CD4-positive, alpha-beta T cell (primary cell): Measurements from ENCODE around the gene FMO2. TPM values are rescaled to one million over a fixed set of nuclear protein-coding genes. Genes with fewer than 3 reads are reported as not detected.

Source experiments
- ATAC-seq: fragments of 200-7000 bp; cut with Tn5 transposase; one replicate; pipeline ENCODE4 v1.10.0; 2022; ENCODE audit warnings: mild to moderate bottlenecking; ENCODE audit not compliant: poor library complexity
- CTCF ChIA-PET: fragments of 350-600 bp; sonication (Branson Sonifier 250); formaldehyde crosslinking; loops from one replicate; lab custom pipeline; 2021; ENCODE audit warnings: antibody characterized with exemption, inconsistent platforms; lab: Charles Lee
- POLR2A ChIA-PET: fragments of 350-600 bp; sonication (Branson Sonifier 250); formaldehyde crosslinking; loops from one replicate; lab custom pipeline; 2021; ENCODE audit warnings: antibody characterized with exemption, inconsistent platforms; lab: Charles Lee
- DNase-seq, 14 experiments: peaks; one replicate each; pipeline ENCODE4 v3.0.0-alpha.2; 2013 to 2020; ENCODE audit warnings: mixed read lengths in 2 of 14
- H3K27ac ChIP-seq, 2 donors: one replicate each; pipeline versions ENCODE4 v1.5.1 to v1.7.0; 2013; ENCODE audit warnings: low read length in 2 of 2, low read depth in 1 of 2, mild to moderate bottlenecking in 1 of 2
- H3K27me3 ChIP-seq, 2 experiments: 1 replicate in 1 of 2; 2 replicates in 1 of 2; pipeline versions ENCODE4 v1.6.1 to v1.7.0; 2013; ENCODE audit warnings: low read length in 2 of 2, control low read depth in 1 of 2, mild to moderate bottlenecking in 1 of 2, moderate library complexity in 1 of 2; ENCODE audit not compliant: insufficient read depth in 2 of 2, control insufficient read depth in 1 of 2
- H3K36me3 ChIP-seq: one replicate; pipeline ENCODE4 v1.6.1; 2013; ENCODE audit warnings: low read length, control low read depth; ENCODE audit not compliant: insufficient read depth
- H3K4me1 ChIP-seq: one replicate; pipeline ENCODE4 v1.6.1; 2013; ENCODE audit warnings: low read length, control low read depth; ENCODE audit not compliant: insufficient read depth
- H3K4me3 ChIP-seq: one replicate; pipeline ENCODE4 v1.5.1; 2013; ENCODE audit warnings: mild to moderate bottlenecking, low read length, moderate library complexity
- H3K9me3 ChIP-seq, 2 experiments: 1 replicate in 1 of 2; 2 replicates in 1 of 2; pipeline versions ENCODE4 v1.6.1 to v1.7.0; 2013; ENCODE audit warnings: low read length in 2 of 2, mild to moderate bottlenecking in 2 of 2, control low read depth in 1 of 2, moderate library complexity in 1 of 2; ENCODE audit not compliant: control insufficient read depth in 1 of 2, insufficient read depth in 1 of 2
- H3K27ac Mint-ChIP-seq: one replicate; pipeline ENCODE4 v1.8.0; 2020; ENCODE audit warnings: mixed read lengths
- H3K27me3 Mint-ChIP-seq: one replicate; pipeline ENCODE4 v1.8.0; 2021; ENCODE audit warnings: mixed read lengths
- H3K36me3 Mint-ChIP-seq: one replicate; pipeline ENCODE4 v1.8.0; 2021; ENCODE audit warnings: low read depth, mixed read lengths
- H3K4me1 Mint-ChIP-seq: one replicate; pipeline ENCODE4 v1.8.0; 2021; ENCODE audit warnings: low read depth, mixed read lengths
- H3K4me3 Mint-ChIP-seq: one replicate; pipeline ENCODE4 v1.8.0; 2020; ENCODE audit warnings: mild to moderate bottlenecking, mixed read lengths
- H3K9me3 Mint-ChIP-seq: one replicate; pipeline ENCODE4 v1.8.0; 2020; ENCODE audit warnings: mixed read lengths
- intact Hi-C, 2 experiments: fragments of 100-400 bp; cut with DNase I in 1 of 2; cut with micrococcal nuclease in 1 of 2; formaldehyde crosslinking; loops; one replicate each; pipeline versions ENCODE4 v1.15.1 to v1.9.0; 2023 to 2025; cut with DNase I, micrococcal nuclease
- total RNA-seq, 174 experiments: library from RNA in 2 of 174; stranded (reverse) in 2 of 174; gene quantifications; one replicate each; pipeline ENCODE4 v1.2.3 and lab custom pipeline; 2021 to 2026
- TF ChIP-seq, protein P1 (sequence below): fragments of 200-600 bp; IDR thresholded peaks from one replicate; pipeline ENCODE4 v1.8.0; 2022; ENCODE audit warnings: antibody characterized with exemption, mild to moderate bottlenecking

Gene FMO2
- total RNA-seq, 2 experiments from 2014 or later: not detected

DNA sequence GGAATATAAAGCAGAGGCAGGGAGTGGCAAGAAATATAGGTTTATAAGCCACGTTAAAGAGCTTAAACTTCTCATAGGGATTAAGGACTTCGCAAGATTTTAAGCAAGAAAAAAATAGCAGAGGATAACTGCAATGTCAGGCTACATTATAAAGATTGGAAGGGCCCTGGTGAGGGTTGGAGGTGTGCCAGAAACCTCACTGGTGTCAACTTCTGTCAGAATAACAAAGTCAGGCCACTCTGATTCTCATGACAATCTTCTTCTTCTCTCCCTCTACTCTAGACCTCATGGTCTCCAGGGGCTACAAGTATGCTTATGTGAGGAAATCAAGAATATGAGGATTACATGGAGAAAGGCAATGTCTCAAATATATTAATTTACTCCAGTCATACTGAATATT is 32.6 kb upstream of the FMO2 start:
- Histone ChIP-seq H3K4me1 (no peaks in the 10 kb centered on the region), H3K9me3 (no peaks in the 10 kb centered on the region), H3K36me3 (no peaks in the 10 kb centered on the region), H3K27ac (no peak overlapping the region), H3K27me3 (no peaks in the 10 kb centered on the region), H3K4me3 (no peak overlapping the region)
- CTCF ChIA-PET: no interaction called here
- Mint-ChIP-seq H3K4me1 (no peaks in the 10 kb centered on the region), H3K9me3 (no peaks in the 10 kb centered on the region), H3K27me3 (peaks cover 4% of the 10 kb centered on the region), H3K36me3 (no peaks in the 10 kb centered on the region), H3K4me3 (no peak overlapping the region), H3K27ac (no peak overlapping the region)
- intact Hi-C loops: no loop called here
- ATAC-seq (no peak), DNase-seq (no peak)
- POLR2A ChIA-PET: no interaction called here
- TF ChIP-seq, protein P1, sequence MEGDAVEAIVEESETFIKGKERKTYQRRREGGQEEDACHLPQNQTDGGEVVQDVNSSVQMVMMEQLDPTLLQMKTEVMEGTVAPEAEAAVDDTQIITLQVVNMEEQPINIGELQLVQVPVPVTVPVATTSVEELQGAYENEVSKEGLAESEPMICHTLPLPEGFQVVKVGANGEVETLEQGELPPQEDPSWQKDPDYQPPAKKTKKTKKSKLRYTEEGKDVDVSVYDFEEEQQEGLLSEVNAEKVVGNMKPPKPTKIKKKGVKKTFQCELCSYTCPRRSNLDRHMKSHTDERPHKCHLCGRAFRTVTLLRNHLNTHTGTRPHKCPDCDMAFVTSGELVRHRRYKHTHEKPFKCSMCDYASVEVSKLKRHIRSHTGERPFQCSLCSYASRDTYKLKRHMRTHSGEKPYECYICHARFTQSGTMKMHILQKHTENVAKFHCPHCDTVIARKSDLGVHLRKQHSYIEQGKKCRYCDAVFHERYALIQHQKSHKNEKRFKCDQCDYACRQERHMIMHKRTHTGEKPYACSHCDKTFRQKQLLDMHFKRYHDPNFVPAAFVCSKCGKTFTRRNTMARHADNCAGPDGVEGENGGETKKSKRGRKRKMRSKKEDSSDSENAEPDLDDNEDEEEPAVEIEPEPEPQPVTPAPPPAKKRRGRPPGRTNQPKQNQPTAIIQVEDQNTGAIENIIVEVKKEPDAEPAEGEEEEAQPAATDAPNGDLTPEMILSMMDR: no peak

DNA sequence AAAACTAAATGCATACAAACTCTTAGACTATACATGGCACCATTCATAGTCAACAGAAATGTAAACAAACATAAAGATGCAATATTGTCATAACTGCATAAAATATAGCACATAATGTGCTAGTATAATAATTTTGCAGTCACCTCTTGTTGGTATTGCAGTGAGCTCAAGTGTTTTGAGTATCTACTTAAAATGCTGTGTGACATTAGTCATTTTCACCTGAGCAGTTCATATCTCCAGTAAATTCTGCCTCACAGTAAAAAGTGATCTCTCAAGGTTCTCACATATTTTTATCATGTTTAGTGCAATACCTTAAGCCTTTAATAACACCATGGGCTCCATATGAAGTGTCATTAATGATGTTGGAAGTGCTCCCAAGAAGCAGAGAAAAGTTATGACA is 29.6 kb upstream of the FMO2 start:
- Mint-ChIP-seq H3K27me3 (no peaks in the 10 kb centered on the region), H3K4me1 (no peaks in the 10 kb centered on the region), H3K4me3 (no peak overlapping the region), H3K36me3 (no peaks in the 10 kb centered on the region), H3K9me3 (no peaks in the 10 kb centered on the region), H3K27ac (no peak overlapping the region)
- intact Hi-C loops: no loop called here
- H3K27me3 ChIP-seq: no peaks in the 10 kb centered on the region
- no peaks in the 10 kb centered on the region for H3K36me3 ChIP-seq
- no peak for ATAC-seq
- no peaks in the 10 kb centered on the region for H3K4me1 ChIP-seq
- no peak for DNase-seq
- ChIA-PET CTCF (no interaction called here), POLR2A (no interaction called here)
- no peaks in the 10 kb centered on the region for H3K9me3 ChIP-seq
- no peak overlapping the region for H3K27ac ChIP-seq
- TF ChIP-seq, protein P1: no peak
- H3K4me3 ChIP-seq: no peak overlapping the region

DNA sequence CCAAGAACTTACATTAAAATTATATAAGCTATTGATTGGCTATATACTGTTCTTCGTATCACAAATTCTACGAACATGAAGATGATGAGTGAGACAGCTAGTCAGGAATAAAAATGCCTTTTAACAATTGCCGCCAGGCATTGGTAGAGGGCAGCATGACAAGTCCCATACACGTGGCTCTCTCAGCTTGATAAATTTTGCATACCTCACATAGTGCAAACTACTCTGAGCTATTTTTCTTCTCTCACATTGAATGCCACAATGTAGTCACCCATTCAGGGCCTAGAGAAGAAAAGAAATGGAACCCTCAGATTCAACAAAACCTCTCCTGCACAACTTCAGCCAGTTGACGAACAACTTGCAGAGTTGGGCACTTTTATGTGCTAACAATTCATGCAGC is 27.0 kb upstream of the FMO2 start:
- no peak for ATAC-seq
- intact Hi-C loops: no loop called here
- no peak for DNase-seq

More for the DNA sequence above, 27.0 kb upstream of the FMO2 start:
- Histone ChIP-seq H3K9me3 (no peaks in the 10 kb centered on the region), H3K4me3 (no peak overlapping the region), H3K27me3 (peaks cover 0 to 6% of the 10 kb centered on the region in 2 experiments), H3K27ac (no peak overlapping the region), H3K36me3 (no peaks in the 10 kb centered on the region), H3K4me1 (no peaks in the 10 kb centered on the region)
- Mint-ChIP-seq H3K27me3 (no peaks in the 10 kb centered on the region), H3K27ac (no peak overlapping the region), H3K9me3 (no peaks in the 10 kb centered on the region), H3K4me1 (no peaks in the 10 kb centered on the region), H3K36me3 (no peaks in the 10 kb centered on the region), H3K4me3 (no peak overlapping the region)
- CTCF ChIA-PET: no interaction called here
- POLR2A ChIA-PET: no interaction called here
- TF ChIP-seq, protein P1: no peak
